Chondrocyte (in vitro differentiated cells): ENCODE data around the gene ALCAM. TPM values are rescaled to one million over a fixed set of nuclear protein-coding genes. Genes with fewer than 3 reads are reported as not detected.

Source experiments
- DNase-seq: peaks from one replicate; pipeline ENCODE4 v3.0.0; 2021; ENCODE audit warnings: mixed read lengths, low spot score
- H3K27ac Mint-ChIP-seq: one replicate; pipeline ENCODE4 v1.8.0; 2021; ENCODE audit warnings: mild to moderate bottlenecking, moderate library complexity, mixed read lengths; ENCODE audit not compliant: unreplicated experiment
- H3K27me3 Mint-ChIP-seq: 2 replicates; pipeline ENCODE4 v1.8.0; 2021; ENCODE audit warnings: low read depth, mixed read lengths
- H3K36me3 Mint-ChIP-seq: 2 replicates; pipeline ENCODE4 v1.8.0; 2021; ENCODE audit warnings: low read depth, mixed read lengths
- H3K4me1 Mint-ChIP-seq: 2 replicates; pipeline ENCODE4 v1.8.0; 2021; ENCODE audit warnings: low read depth, mild to moderate bottlenecking, mixed read lengths
- H3K4me3 Mint-ChIP-seq: one replicate; pipeline ENCODE4 v1.8.0; 2021; ENCODE audit warnings: mild to moderate bottlenecking, moderate library complexity, mixed read lengths; ENCODE audit not compliant: unreplicated experiment
- H3K9me3 Mint-ChIP-seq: 2 replicates; pipeline ENCODE4 v1.8.0; 2021; ENCODE audit warnings: low read depth, mixed read lengths
- CTCF ChIP-seq: fragments of 200-600 bp; sonication (generic); IDR thresholded peaks from 2 replicates; pipeline ENCODE4 v1.5.0; 2021; ENCODE audit warnings: antibody characterized with exemption, mild to moderate bottlenecking, moderate library complexity
- total RNA-seq: library from RNA; stranded (reverse); gene quantifications from 3 replicates; pipeline ENCODE4 v1.2.1, GENCODE V29; 2021

ALCAM gene
- total RNA-seq, 1 donor from 2014 or later: 270 TPM

DNA sequence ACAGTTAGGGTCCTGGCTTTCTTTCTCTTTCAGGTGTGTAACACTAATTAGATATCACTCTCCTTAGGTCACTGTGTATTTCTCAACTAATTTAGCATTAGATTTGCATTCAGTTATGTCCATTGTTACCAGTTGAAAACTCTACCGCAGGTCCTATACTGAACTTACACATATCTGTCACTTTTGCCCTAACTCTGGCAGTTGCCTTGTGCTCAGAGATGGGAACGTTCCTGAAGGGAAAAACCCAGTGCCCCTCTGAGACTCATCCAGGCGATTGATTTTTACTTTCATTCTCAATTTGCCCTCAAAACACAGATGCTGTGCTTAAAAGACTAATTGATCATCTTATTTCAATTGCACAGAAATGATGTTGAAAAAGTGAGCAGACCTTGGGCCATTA, 249.1 kb downstream of the ALCAM start:
- no peak for DNase-seq
- no peak overlapping the region for H3K4me3 Mint-ChIP-seq
- no peaks in the 10 kb centered on the region for H3K9me3 Mint-ChIP-seq
- H3K36me3 Mint-ChIP-seq: no peaks in the 10 kb centered on the region
- H3K27ac Mint-ChIP-seq: no peak overlapping the region
- H3K27me3 Mint-ChIP-seq: no peaks in the 10 kb centered on the region
- TF ChIP-seq CTCF: no peak
- H3K4me1 Mint-ChIP-seq: peaks cover 19% of the 10 kb centered on the region

GRCh38 chr3:105616374-105617121, 249.8 kb downstream of the ALCAM start:
- Mint-ChIP-seq H3K4me1 (peaks cover 19% of the 10 kb centered on the region), H3K27me3 (no peaks in the 10 kb centered on the region), H3K36me3 (no peaks in the 10 kb centered on the region), H3K4me3 (no peak overlapping the region), H3K9me3 (no peaks in the 10 kb centered on the region), H3K27ac (no peak overlapping the region)
- no peak for DNase-seq
- TF ChIP-seq CTCF: no peak

DNA sequence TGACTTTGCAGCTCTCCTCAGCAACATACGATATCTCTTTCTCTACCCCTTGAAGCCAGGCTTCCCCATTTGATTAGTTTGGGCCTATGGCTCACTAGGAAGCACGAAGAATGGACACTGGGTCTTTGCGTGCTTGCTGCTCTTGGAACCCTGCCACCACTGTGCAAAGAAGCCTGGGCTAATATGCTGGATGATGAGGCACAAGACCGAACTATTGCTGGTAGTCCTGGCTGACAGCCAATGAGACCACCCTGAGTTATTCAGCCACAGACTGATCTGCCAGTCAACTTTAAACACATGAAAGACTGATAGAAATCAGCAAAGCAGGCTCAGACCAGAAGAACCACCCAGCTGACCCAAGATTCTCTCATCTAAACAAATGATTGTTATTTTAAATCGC, 251.8 kb downstream of the ALCAM start:
- Mint-ChIP-seq H3K9me3 (no peaks in the 10 kb centered on the region), H3K27me3 (no peaks in the 10 kb centered on the region), H3K36me3 (no peaks in the 10 kb centered on the region), H3K4me3 (no peak overlapping the region), H3K4me1 (peaks cover 16% of the 10 kb centered on the region), H3K27ac (no peak overlapping the region)
- DNase-seq: no peak
- TF ChIP-seq CTCF: no peak

- Mint-ChIP-seq H3K4me1 (peaks cover 16% of the 10 kb centered on the region), H3K27me3 (no peaks in the 10 kb centered on the region), H3K36me3 (no peaks in the 10 kb centered on the region), H3K9me3 (no peaks in the 10 kb centered on the region), H3K27ac (no peak overlapping the region), H3K4me3 (no peak overlapping the region)
- no peak for DNase-seq
- no peak for TF ChIP-seq CTCF
Observed at GRCh38 chr3:105619651-105620050, 252.9 kb downstream of the ALCAM start.

DNA sequence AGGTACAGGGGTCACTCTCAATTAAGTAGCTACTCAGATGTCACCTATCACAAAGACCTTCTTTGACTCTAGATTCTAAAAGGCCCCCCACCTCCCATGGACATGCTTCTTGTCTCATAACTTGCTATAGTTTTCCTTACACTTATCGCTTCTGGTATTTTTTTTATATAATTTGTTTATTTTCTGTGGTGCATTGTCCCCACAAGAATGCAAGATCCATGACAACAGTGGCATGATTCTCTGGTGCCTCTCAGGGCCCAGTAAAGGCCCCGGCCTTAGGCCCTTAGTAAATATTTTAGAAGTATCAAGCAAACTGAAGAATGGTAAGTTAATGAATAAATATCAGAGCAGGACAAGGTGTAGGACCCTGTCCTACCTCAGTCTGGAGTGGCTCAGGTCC, 253.5 kb downstream of the ALCAM start:
- no peaks in the 10 kb centered on the region for H3K27me3 Mint-ChIP-seq
- H3K27ac Mint-ChIP-seq: no peak overlapping the region

More for the DNA sequence above, 253.5 kb downstream of the ALCAM start:
- DNase-seq: no peak
- Mint-ChIP-seq H3K36me3 (no peaks in the 10 kb centered on the region), H3K4me3 (no peak overlapping the region), H3K9me3 (no peaks in the 10 kb centered on the region), H3K4me1 (peaks cover 16% of the 10 kb centered on the region)
- no peak for TF ChIP-seq CTCF
